Small intestine (tissue), 7 donors: ENCODE results near the gene PCSK7. TPM values are rescaled to one million over a fixed set of nuclear protein-coding genes. Genes with fewer than 3 reads are reported as not detected.
A peak's percentile ranks its signal among the peaks of the same experiment; 100 is the strongest.
"Not testable (repeated sequence)": the region's sequence is repeated elsewhere in the genome, so short reads cannot be mapped to it uniquely, and the experiment has no call there.

ENCODE experiments used
- DNase-seq, 2 donors: peaks; one replicate each; pipeline versions ENCODE4 v3.0.0 to v3.0.0-alpha.2; 2013
- FAIRE-seq: peaks from 2 replicates; lab custom pipeline; 2012; peaks lifted over from hg19 to GRCh38; lab: Jason Lieb, UNC
- H3K27ac ChIP-seq, 3 donors: one replicate each; pipeline ENCODE4 v1.5.1; 2013; ENCODE audit warnings: low read length in 2 of 3, mild to moderate bottlenecking in 2 of 3, control low read depth in 1 of 3, inconsistent platforms in 1 of 3, low read depth in 1 of 3, moderate library complexity in 1 of 3
- H3K27me3 ChIP-seq, 3 donors: one replicate each; pipeline ENCODE4 v1.6.1; 2013; ENCODE audit warnings: low read length in 3 of 3, inconsistent platforms in 1 of 3; ENCODE audit not compliant: control insufficient read depth in 3 of 3, insufficient read depth in 3 of 3
- H3K36me3 ChIP-seq, 3 donors: one replicate each; pipeline ENCODE4 v1.6.1; 2013; ENCODE audit warnings: low read length in 3 of 3, inconsistent platforms in 1 of 3, low read depth in 1 of 3, mild to moderate bottlenecking in 1 of 3, moderate library complexity in 1 of 3; ENCODE audit not compliant: control insufficient read depth in 3 of 3, insufficient read depth in 2 of 3
- H3K4me1 ChIP-seq, 3 donors: one replicate each; pipeline ENCODE4 v1.6.1; 2013; ENCODE audit warnings: low read length in 2 of 3, inconsistent platforms in 1 of 3, low read depth in 1 of 3, mild to moderate bottlenecking in 1 of 3, moderate library complexity in 1 of 3; ENCODE audit not compliant: control insufficient read depth in 3 of 3, insufficient read depth in 2 of 3
- H3K4me3 ChIP-seq, 3 donors: one replicate each; pipeline ENCODE4 v1.5.1; 2013; ENCODE audit warnings: low read length in 3 of 3, control low read depth in 1 of 3, inconsistent platforms in 1 of 3, low read depth in 1 of 3, mild to moderate bottlenecking in 1 of 3, moderate library complexity in 1 of 3
- H3K9me3 ChIP-seq, 2 donors: one replicate each; pipeline ENCODE4 v1.6.1; 2013; ENCODE audit warnings: low read depth in 1 of 2, low read length in 1 of 2; ENCODE audit not compliant: control insufficient read depth in 2 of 2, insufficient read depth in 1 of 2
- WGBS, 3 donors: extraction: QIAGEN DNeasy Blood & Tissue Kit; methylation state at CpG; one replicate each; pipeline ENCODE4 v1.1.7; 2013; 5-methylcytosine and 5-hydroxymethylcytosine counted together
- polyA plus RNA-seq, 4 donors: library from polyadenylated mRNA; stranded (reverse) in 3 of 4; unstranded in 1 of 4; fragments of 200-250 nt in 3 of 4; fragments of 120-200 nt in 1 of 4; gene quantifications; one replicate each; pipeline versions ENCODE4 v1.2.1 to v1.2.3, GENCODE V29; 2013
- donor health status: healthy with polysubstance abuse.
- donor health status: control.
- donor health status: control.
- donor health status: Bipolar disorder and iron deficiency.
- donor health status: healthy.

The PCSK7 gene
- polyA plus RNA-seq, 4 donors: 32.0 to 60.8 (median 42.4) TPM

GRCh38 chr11:117188620-117189081 is 43.2 kb downstream of the PCSK7 start:
- Histone ChIP-seq H3K27ac (no peak overlapping the region), H3K9me3 (no peaks in the 10 kb centered on the region), H3K4me3 (no peak overlapping the region), H3K36me3 (peaks cover 6 to 91% (median 12%) of the 10 kb centered on the region in 3 donors), H3K27me3 (no peaks in the 10 kb centered on the region), H3K4me1 (peaks cover 0 to 9% (median 0%) of the 10 kb centered on the region in 3 donors)
- WGBS, 3 donors: 83 to 89% (median 87%) methylated on average over 19 to 20 of the region's 20 CpGs
- FAIRE-seq (no peak), DNase-seq (no peak)

GRCh38 chr11:117187799-117188481 is 43.9 kb downstream of the PCSK7 start:
- DNase-seq: no peak
- no peaks in the 10 kb centered on the region for H3K9me3 ChIP-seq
- no peak overlapping the region for H3K27ac ChIP-seq
- FAIRE-seq: no peak
- WGBS, 3 donors: 92 to 93% (median 93%) methylated on average over 16 of the region's 16 CpGs
- no peaks in the 10 kb centered on the region for H3K27me3 ChIP-seq
- H3K4me1 ChIP-seq: peaks cover 0 to 9% (median 0%) of the 10 kb centered on the region in 3 donors
- peaks cover 4 to 85% (median 11%) of the 10 kb centered on the region in 3 donors for H3K36me3 ChIP-seq
- H3K4me3 ChIP-seq: no peak overlapping the region

- H3K36me3 ChIP-seq: peaks cover 6 to 83% (median 10%) of the 10 kb centered on the region in 3 donors
- H3K9me3 ChIP-seq: no peaks in the 10 kb centered on the region
- no peak overlapping the region for H3K4me3 ChIP-seq
- FAIRE-seq (no peak), DNase-seq (no peak)
- peaks cover 0 to 9% (median 0%) of the 10 kb centered on the region in 3 donors for H3K4me1 ChIP-seq
- no peak overlapping the region for H3K27ac ChIP-seq
- 86 to 94% (median 91%) methylated on average over 13 of the region's 13 CpGs for WGBS, 3 donors
- no peaks in the 10 kb centered on the region for H3K27me3 ChIP-seq
These were observed 44.5 kb downstream of the PCSK7 start for GRCh38 chr11:117187428-117187798.

- Histone ChIP-seq H3K27me3 (no peaks in the 10 kb centered on the region), H3K4me1 (peaks cover 0 to 9% (median 0%) of the 10 kb centered on the region in 3 donors), H3K4me3 (no peak overlapping the region), H3K9me3 (no peaks in the 10 kb centered on the region), H3K36me3 (peaks cover 6 to 83% (median 8%) of the 10 kb centered on the region in 3 donors), H3K27ac (no peak overlapping the region)
- 74 to 83% (median 80%) methylated on average over 6 of the region's 6 CpGs for WGBS, 3 donors
- DNase-seq (no peak), FAIRE-seq (no peak)
These were observed 44.9 kb downstream of the PCSK7 start for GRCh38 chr11:117187007-117187406.

GRCh38 chr11:117186431-117186761 is 45.5 kb downstream of the PCSK7 start:
- H3K27ac ChIP-seq: no peak overlapping the region
- 95 to 100% (median 100%) methylated on average over 3 to 4 of the region's 4 CpGs for WGBS, 3 donors
- H3K27me3 ChIP-seq: no peaks in the 10 kb centered on the region
- DNase-seq (no peak), FAIRE-seq (no peak)
- H3K9me3 ChIP-seq: no peaks in the 10 kb centered on the region
- H3K4me1 ChIP-seq: peaks cover 0 to 13% (median 0%) of the 10 kb centered on the region in 3 donors
- no peak overlapping the region for H3K4me3 ChIP-seq
- H3K36me3 ChIP-seq: peaks cover 5 to 83% (median 6%) of the 10 kb centered on the region in 3 donors

GRCh38 chr11:117185736-117186430 is 46.0 kb downstream of the PCSK7 start:
- H3K4me1 ChIP-seq: peaks cover 2 to 17% (median 3%) of the 10 kb centered on the region in 3 donors
- 81 to 89% (median 87%) methylated on average over 5 of the region's 5 CpGs for WGBS, 3 donors
- H3K4me3 ChIP-seq: no peak overlapping the region
- H3K27me3 ChIP-seq: no peaks in the 10 kb centered on the region
- H3K9me3 ChIP-seq: no peaks in the 10 kb centered on the region
- H3K27ac ChIP-seq: peak overlapping the region in 1 of 3 donors; percentile 18
- peaks cover 5 to 82% (median 6%) of the 10 kb centered on the region in 3 donors for H3K36me3 ChIP-seq
- no peak for FAIRE-seq
- DNase-seq: no peak

GRCh38 chr11:117183724-117184349 is 48.0 kb downstream of the PCSK7 start:
- FAIRE-seq: no peak

GRCh38 chr11:117183178-117183577 is 48.7 kb downstream of the PCSK7 start:
- not testable (repeated sequence) for H3K27ac ChIP-seq, H3K4me3 ChIP-seq, H3K9me3 ChIP-seq, H3K27me3 ChIP-seq, FAIRE-seq, DNase-seq
- 90 to 95% (median 93%) methylated on average over 13 of the region's 13 CpGs for WGBS, 3 donors
- H3K4me1 ChIP-seq: peaks cover 2 to 33% (median 10%) of the 10 kb centered on the region in 3 donors
- H3K36me3 ChIP-seq: peaks cover 3 to 58% (median 5%) of the 10 kb centered on the region in 3 donors

More at GRCh38 chr11:117183724-117184349, 48.0 kb downstream of the PCSK7 start:
- Histone ChIP-seq H3K9me3 (no peaks in the 10 kb centered on the region), H3K27ac (no peak overlapping the region), H3K36me3 (peaks cover 3 to 64% (median 5%) of the 10 kb centered on the region in 3 donors), H3K27me3 (no peaks in the 10 kb centered on the region), H3K4me1 (peaks cover 2 to 31% (median 10%) of the 10 kb centered on the region in 3 donors), H3K4me3 (no peak overlapping the region)
- 54 to 79% (median 55%) methylated on average over 11 of the region's 11 CpGs for WGBS, 3 donors
- DNase-seq: peak in 1 of 2 donors; percentile 45
